Testis (tissue), 3 donors: ENCODE results near the gene TMEM119. TPM values are rescaled to one million over a fixed set of nuclear protein-coding genes. Genes with fewer than 3 reads are reported as not detected.

Experiments
- DNase-seq: peaks from one replicate; pipeline ENCODE4 v3.0.0-alpha.2; 2019
- H3K27ac ChIP-seq, 2 donors: fragments of 200-600 bp; sonication (generic); one replicate each; pipeline ENCODE4 v1.5.1; 2019
- H3K27me3 ChIP-seq: fragments of 200-600 bp; sonication (generic); one replicate; pipeline ENCODE4 v1.5.1; 2019
- H3K36me3 ChIP-seq: fragments of 200-600 bp; sonication (generic); one replicate; pipeline ENCODE4 v1.5.1; 2017; ENCODE audit warnings: low read depth; ENCODE audit errors: missing control alignments
- H3K4me1 ChIP-seq: fragments of 200-600 bp; sonication (generic); one replicate; pipeline ENCODE4 v1.5.1; 2019
- H3K4me3 ChIP-seq, 2 donors: fragments of 200-600 bp; sonication (generic); one replicate each; pipeline ENCODE4 v1.5.1; 2017 to 2019
- H3K9me3 ChIP-seq: fragments of 200-600 bp; sonication (generic); one replicate; pipeline ENCODE4 v1.5.1; 2017
- CTCF ChIP-seq, 3 experiments: fragments of 450-650 bp in 2 of 3; fragments of 200-600 bp in 1 of 3; sonication (generic) in 1 of 3; IDR thresholded peaks; one replicate each; pipeline ENCODE4 v1.5.1; 2016 to 2019; ENCODE audit warnings: antibody characterized with exemption in 3 of 3, mild to moderate bottlenecking in 2 of 3, moderate library complexity in 1 of 3
- POLR2A ChIP-seq: fragments of 450-650 bp; IDR thresholded peaks from one replicate; pipeline ENCODE4 v1.6.1; 2017; ENCODE audit warnings: antibody characterized with exemption, mild to moderate bottlenecking, moderate library complexity
- WGBS, 2 donors: methylation state at CpG; one replicate each; pipeline ENCODE4 v1.1.5; 2018; 5-methylcytosine and 5-hydroxymethylcytosine counted together
- intact Hi-C: fragments of 100-400 bp; cut with DNase I; formaldehyde crosslinking; loops from one replicate; pipeline ENCODE4 v1.15.1; 2023; ENCODE audit warnings: low total_unique reads
- polyA plus RNA-seq: library from polyadenylated mRNA; stranded (reverse); fragments of 350-450 nt; fragmentation: Illumina TruSeq; extraction: RNeasy Lipid Tissue Mini Kit (QIAGEN cat#74804); gene quantifications from one replicate; pipeline ENCODE4 v1.2.3, GENCODE V29; 2014; ENCODE audit warnings: low read depth, low replicate concordance; ENCODE audit not compliant: insufficient read depth
- total RNA-seq, 2 donors: library from RNA; depleted of rRNA; stranded (reverse); fragments of >200 nt; gene quantifications; one replicate each; pipeline ENCODE4 v1.2.3, GENCODE V29; 2016

Gene TMEM119
- total and polyA plus RNA-seq, 3 donors from 2014 or later: 5.3 to 17.1 (median 9.6) TPM

GRCh38 chr12:108635997-108636808, 38.3 kb upstream of the TMEM119 start:
- Histone ChIP-seq H3K36me3 (no peaks in the 10 kb centered on the region), H3K27ac (no peak overlapping the region), H3K4me1 (peaks cover 11% of the 10 kb centered on the region), H3K9me3 (no peaks in the 10 kb centered on the region), H3K4me3 (no peak overlapping the region), H3K27me3 (no peaks in the 10 kb centered on the region)
- WGBS, 2 donors: 88 to 92% methylated on average over 6 of the region's 6 CpGs
- TF ChIP-seq POLR2A (no peak), CTCF (IDR thresholded peaks at IDR 0.05) (no peak)
- no peak for DNase-seq
- intact Hi-C loops: no loop called here

DNA sequence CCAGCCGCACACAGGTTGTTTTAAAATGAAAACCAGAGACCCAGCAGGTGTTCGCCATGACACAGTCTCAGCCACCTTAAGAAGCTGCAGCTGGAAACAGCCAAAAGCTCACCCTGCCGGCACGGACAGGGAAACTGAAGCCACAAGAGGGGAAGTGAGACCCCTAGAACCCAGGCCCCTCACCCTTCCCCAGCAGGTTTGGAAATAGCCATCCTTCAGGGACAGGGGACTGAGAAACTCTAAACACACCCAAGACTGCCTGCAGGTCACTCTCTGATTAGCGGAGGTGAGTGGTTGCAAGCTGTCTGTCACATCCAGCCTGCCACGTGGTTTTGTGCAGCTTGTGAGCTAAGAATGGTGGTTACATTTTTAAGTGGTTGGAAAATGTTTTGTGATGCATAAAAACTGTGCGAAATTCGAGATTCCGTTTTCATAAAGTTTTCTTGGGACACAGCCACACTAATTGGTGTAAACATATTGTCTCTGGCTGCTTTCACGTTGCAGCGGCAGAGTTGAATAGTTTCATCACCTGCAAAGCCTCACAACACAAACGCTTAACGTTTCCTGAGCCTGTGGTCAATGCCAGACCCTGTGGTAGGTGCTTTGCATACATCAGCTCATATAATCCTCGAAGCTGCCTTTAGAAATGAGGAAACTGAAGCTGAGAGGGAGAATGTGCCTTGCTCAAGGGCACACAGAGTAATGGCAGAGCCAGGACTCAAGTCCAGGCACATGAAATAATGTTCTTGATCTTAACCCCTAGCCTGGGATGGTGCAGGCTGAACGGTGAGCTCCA, 37.5 kb upstream of the TMEM119 start:
- no peaks in the 10 kb centered on the region for H3K27me3 ChIP-seq
- DNase-seq: no peak
- no peaks in the 10 kb centered on the region for H3K36me3 ChIP-seq
- intact Hi-C loops: no loop called here
- no peak overlapping the region for H3K27ac ChIP-seq
- TF ChIP-seq POLR2A (no peak), CTCF (IDR thresholded peaks at IDR 0.05) (no peak)
- peaks cover 7% of the 10 kb centered on the region for H3K4me1 ChIP-seq
- 72 to 74% methylated on average over 14 to 15 of the region's 15 CpGs for WGBS, 2 donors
- H3K4me3 ChIP-seq: no peak overlapping the region
- H3K9me3 ChIP-seq: no peaks in the 10 kb centered on the region

- Histone ChIP-seq H3K36me3 (no peaks in the 10 kb centered on the region), H3K27ac (no peak overlapping the region), H3K4me1 (peaks cover 7% of the 10 kb centered on the region), H3K27me3 (no peaks in the 10 kb centered on the region), H3K4me3 (no peak overlapping the region), H3K9me3 (no peaks in the 10 kb centered on the region)
- TF ChIP-seq POLR2A (no peak), CTCF (IDR thresholded peaks at IDR 0.05) (no peak)
- intact Hi-C loops: no loop called here
- DNase-seq: no peak
- WGBS, 2 donors: 69 to 70% methylated on average over 4 of the region's 4 CpGs
Measured at GRCh38 chr12:108634341-108634751, 36.5 kb upstream of the TMEM119 start.

- no peaks in the 10 kb centered on the region for H3K36me3 ChIP-seq
- peaks cover 7% of the 10 kb centered on the region for H3K4me1 ChIP-seq
- DNase-seq: peak; percentile 41
- WGBS, 2 donors: 67 to 81% methylated on average over 8 to 14 of the region's 14 CpGs
- TF ChIP-seq POLR2A (no peak), CTCF (IDR thresholded peaks at IDR 0.05) (no peak)
- H3K27me3 ChIP-seq: no peaks in the 10 kb centered on the region
- H3K27ac ChIP-seq: no peak within 1 kb of the TSS
- no peaks in the 10 kb centered on the region for H3K9me3 ChIP-seq
- intact Hi-C loops: no loop called here
- H3K4me3 ChIP-seq: no peak within 1 kb of the TSS
Measured at GRCh38 chr12:108633534-108634248, 35.8 kb upstream of the TMEM119 start, which contains the start of gene SELPLG. SELPLG (minus strand) TSS chr12:108633894; CDS start chr12:108624307, 9,587 bp downstream.
